GM12878 (cell line): ENCODE measurements around the gene SACM1L. TPM values are rescaled to one million over a fixed set of nuclear protein-coding genes. Genes with fewer than 3 reads are reported as not detected.

Experiments
- ATAC-seq: fragments of 200-7000 bp; cut with Tn5 transposase; 3 replicates; pipeline ENCODE4 v1.9.1; 2020; ENCODE audit warnings: mild to moderate bottlenecking, moderate library complexity
- BruUV-seq: library from RNA; stranded (reverse); fragments of 400-500 nt; replicated peaks from 2 replicates; lab custom pipeline; 2021; lab: Mats Ljungman, UMichigan
- CTCF ChIA-PET: fragments of 300-600 bp; sonication (Branson Sonifier 250); formaldehyde crosslinking; extraction: SDS; loops from one replicate; lab custom pipeline; 2021; ENCODE audit warnings: inconsistent platforms; lab: Yijun Ruan, JAX
- POLR2A ChIA-PET: fragments of 350-600 bp; formaldehyde crosslinking; extraction: SDS; loops from one replicate; lab custom pipeline; 2021; ENCODE audit warnings: inconsistent platforms; lab: Charles Lee
- RAD21 ChIA-PET: fragments of 300-600 bp; sonication (Branson Sonifier 250); formaldehyde crosslinking; loops from one replicate; lab custom pipeline; 2023; ENCODE audit warnings: antibody characterized with exemption; ENCODE audit not compliant: unreplicated experiment; lab: Charles Lee
- SMC1A ChIA-PET: fragments of 300-600 bp; sonication (Branson Sonifier 250); formaldehyde crosslinking; loops from one replicate; lab custom pipeline; 2023; ENCODE audit not compliant: unreplicated experiment, uncharacterized antibody; lab: Charles Lee
- DNase-seq: peaks from one replicate; pipeline ENCODE4 v3.0.0-alpha.2; 2011; ENCODE audit warnings: low read depth, low spot score
- FAIRE-seq: peaks from 3 replicates; lab custom pipeline; 2011; peaks lifted over from hg19 to GRCh38; lab: Jason Lieb, UNC
- H2AFZ ChIP-seq: 2 replicates; pipeline ENCODE4 v1.6.0; 2011; ENCODE audit warnings: low read depth, low read length, control low read depth; ENCODE audit not compliant: control insufficient read depth
- H3K27ac ChIP-seq: 2 replicates; pipeline ENCODE4 v1.5.1; 2011; ENCODE audit warnings: control low read depth; ENCODE audit not compliant: control insufficient read depth, insufficient read depth
- H3K27me3 ChIP-seq, 2 experiments: replicated peaks in 1 of 2; 2 replicates each; pipeline versions ENCODE4 v1.6.0 to v1.6.1; 2011; ENCODE audit warnings: low read length in 1 of 2; ENCODE audit not compliant: control insufficient read depth in 2 of 2, insufficient read depth in 2 of 2
- H3K36me3 ChIP-seq, 2 experiments: 2 replicates each; pipeline ENCODE4 v1.5.1; 2011; ENCODE audit warnings: low read length in 1 of 2; ENCODE audit not compliant: control insufficient read depth in 2 of 2, insufficient read depth in 2 of 2
- H3K4me1 ChIP-seq: 2 replicates; pipeline ENCODE4 v1.6.1; 2011; ENCODE audit warnings: mild to moderate bottlenecking, low read length, moderate library complexity, mixed read lengths; ENCODE audit not compliant: control insufficient read depth, insufficient read depth
- H3K4me2 ChIP-seq: 2 replicates; pipeline ENCODE4 v1.6.0; 2011; ENCODE audit warnings: control low read depth; ENCODE audit not compliant: control insufficient read depth, insufficient read depth
- H3K4me3 ChIP-seq: fragments of 200-600 bp; sonication (generic); 2 replicates; pipeline ENCODE4 v1.5.1; 2016
- H3K79me2 ChIP-seq: 2 replicates; pipeline ENCODE4 v1.6.0; 2011; ENCODE audit warnings: low read length; ENCODE audit not compliant: control insufficient read depth, insufficient read depth
- H3K9ac ChIP-seq: 2 replicates; pipeline ENCODE4 v1.8.0; 2011; ENCODE audit warnings: low read length, control low read depth, mixed read lengths; ENCODE audit not compliant: control insufficient read depth, insufficient read depth
- H3K9me3 ChIP-seq: replicated peaks from 3 replicates; pipeline ENCODE4 v1.5.1; 2011; ENCODE audit warnings: mild to moderate bottlenecking, low read length; ENCODE audit not compliant: control insufficient read depth, insufficient read depth
- H4K20me1 ChIP-seq: 2 replicates; pipeline ENCODE4 v1.6.0; 2011; ENCODE audit not compliant: control insufficient read depth, insufficient read depth
- CEBPZ ChIP-seq: fragments of 150-350 bp; IDR thresholded peaks from 2 replicates; pipeline ENCODE4 v1.6.1; 2016; ENCODE audit warnings: low read depth, low read length
- KDM1A ChIP-seq: fragments of 200-600 bp; sonication (generic); IDR thresholded peaks from 2 replicates; pipeline ENCODE4 v1.6.1; 2016; ENCODE audit warnings: borderline replicate concordance
- NFXL1 ChIP-seq: fragments of 450-650 bp; IDR thresholded peaks from 2 replicates; pipeline ENCODE4 v1.6.1; 2017; ENCODE audit warnings: antibody characterized with exemption, mild to moderate bottlenecking, borderline replicate concordance
- NFYB ChIP-seq: IDR thresholded peaks from 2 replicates; pipeline ENCODE4 v1.6.1; 2011; ENCODE audit warnings: low read depth, mild to moderate bottlenecking, low read length, improper control_type of control experiment, moderate library complexity; ENCODE audit not compliant: insufficient read depth
- RUNX3 ChIP-seq: IDR thresholded peaks from 2 replicates; pipeline ENCODE4 v1.6.1; 2012; ENCODE audit warnings: low read length, inconsistent platforms
- SPI1 ChIP-seq: IDR thresholded peaks from 2 replicates; pipeline ENCODE4 v1.6.1; 2011; ENCODE audit warnings: low read depth, mild to moderate bottlenecking, low read length, moderate library complexity, borderline replicate concordance; ENCODE audit not compliant: insufficient read depth
- STAT3 ChIP-seq: IDR thresholded peaks from 2 replicates; pipeline ENCODE4 v1.6.1; 2011; ENCODE audit warnings: low read depth, low read length, improper control_type of control experiment
- WGBS: methylation state at CpG from one replicate; pipeline ENCODE4 v1.1.6; 2016; ENCODE audit warnings: low lambda C conversion rate; ENCODE audit not compliant: insufficient replicate concordance, insufficient coverage; ENCODE audit errors: missing lambda C conversion rate; 5-methylcytosine and 5-hydroxymethylcytosine counted together
- in situ Hi-C: fragments of 300-500 bp; cut with MboI; formaldehyde crosslinking; loops from 9 replicates; pipeline ENCODE4 v1.14.3; 2018; ENCODE audit warnings: mixed read lengths
- intact Hi-C: fragments of 100-400 bp; cut with micrococcal nuclease; formaldehyde crosslinking; loops from one replicate; pipeline ENCODE4 v1.14.2; 2022; ENCODE audit not compliant: unreplicated experiment
- polyA plus RNA-seq, 11 experiments: library from polyadenylated mRNA; depleted of rRNA in 4 of 11; unstranded in 6 of 11; stranded (reverse) in 5 of 11; fragments of >200 nt; fragmentation: Nextera tagmentation in 4 of 11; fragmentation: Illumina TruSeq in 1 of 11; extraction: Ambion mirVana in 4 of 11; extraction: Trizol in 1 of 11; gene quantifications; 1 replicate in 1 of 11; 2 replicates in 10 of 11; pipeline versions ENCODE4 v1.2.1 to v1.2.3, GENCODE V29; 2011 to 2016; ENCODE audit warnings: inconsistent platforms in 2 of 11, missing spikeins in 2 of 11, low read depth in 1 of 11
- total RNA-seq, 4 experiments: library from RNA; depleted of rRNA in 3 of 4; stranded (reverse); fragments of >200 nt in 3 of 4; fragmentation: Illumina TruSeq in 1 of 4; extraction: Trizol in 1 of 4; gene quantifications; 2 replicates each; pipeline versions ENCODE4 v1.2.1 to v1.2.3, GENCODE V29; 2013 to 2021

Gene SACM1L
- total and polyA plus RNA-seq, 10 of the 15 experiments (the other 5 are each of a cell fraction or from before 2014, with no cell fraction given): 16.5 to 48.3 (median 28.9) TPM

- peak; percentile 30; the same call in 1 of the 2 replicates for TF ChIP-seq NFYB
- no peak for TF ChIP-seq STAT3
- peak; percentile 62 for TF ChIP-seq RUNX3
- no peak for TF ChIP-seq NFXL1
Measured at GRCh38 chr3:45690336-45691035, 1.3 kb downstream of the SACM1L start (continued).

GRCh38 chr3:45691842-45692241, 2.6 kb downstream of the SACM1L start:
- ChIA-PET RAD21 (no interaction called here), CTCF (interaction anchor here (0.6 to 4.0 kb wide), 4 partner anchors 30 to 224 kb away, joined by 3 to 30 read pairs (median 4); no protein-coding TSS in a partner anchor), SMC1A (interaction anchor here (0.8 to 5.1 kb wide), 8 partner anchors 12 to 236 kb away, joined by 3 to 35 read pairs (median 3); no protein-coding TSS in a partner anchor), POLR2A (interaction anchor here (0.6 to 0.7 kb wide), 4 partner anchors 205 to 677 kb away, joined by 3 to 5 read pairs (median 3); no protein-coding TSS in a partner anchor)
- Histone ChIP-seq H3K4me1 (peaks cover 42% of the 10 kb centered on the region), H3K27me3 (no peaks in the 10 kb centered on the region), H2AFZ (no peak overlapping the region), H3K9ac (peak overlapping the region; percentile 12; the same call in 1 of the 2 replicates), H3K4me2 (peak overlapping the region; percentile 85), H3K9me3 (no peaks in the 10 kb centered on the region), H3K36me3 (0 out of 4 replicates have a peak, but pooled peaks cover 0 to 6% of the 10 kb centered on the region in 2 experiments), H4K20me1 (no peaks in the 10 kb centered on the region), H3K79me2 (peaks cover 71% of the 10 kb centered on the region), H3K4me3 (peak overlapping the region; percentile 85), H3K27ac (peak overlapping the region; percentile 15; the same call in 1 of the 2 replicates)
- no peak for TF ChIP-seq KDM1A
- peak; percentile 15; the same call in 1 of the 2 replicates for TF ChIP-seq SPI1
- no peak for TF ChIP-seq CEBPZ
- no peak for DNase-seq
- in situ Hi-C loops (no loop called here), intact Hi-C loops (no loop called here)
- no TSS peak for BruUV-seq
- no peak for ATAC-seq
- WGBS: 89% methylated on average over 2 of the region's 2 CpGs
- FAIRE-seq: no peak
